Activated B cell treated with CpG ODN at 0.5 μM for 24 hours (primary cell): ENCODE results near the gene BMX. TPM values are rescaled to one million over a fixed set of nuclear protein-coding genes. Genes with fewer than 3 reads are reported as not detected.

ENCODE experiments used
- ATAC-seq: fragments of 200-7000 bp; cut with Tn5 transposase; one replicate; pipeline ENCODE4 v1.10.0; 2021; ENCODE audit warnings: low read depth, mild to moderate bottlenecking, moderate library complexity
- CTCF ChIA-PET: fragments of 350-600 bp; sonication (Branson Sonifier 250); formaldehyde crosslinking; loops from one replicate; lab custom pipeline; 2021; ENCODE audit warnings: antibody characterized with exemption; lab: Charles Lee
- POLR2A ChIA-PET: fragments of 350-600 bp; sonication (Branson Sonifier 250); formaldehyde crosslinking; loops from one replicate; lab custom pipeline; 2021; ENCODE audit warnings: antibody characterized with exemption; lab: Charles Lee
- DNase-seq: peaks from one replicate; pipeline ENCODE4 v3.0.0; 2022
- H3K27ac Mint-ChIP-seq: one replicate; pipeline ENCODE4 v1.8.0; 2020; ENCODE audit warnings: mixed read lengths
- H3K27me3 Mint-ChIP-seq: one replicate; pipeline ENCODE4 v1.8.0; 2021; ENCODE audit warnings: mixed read lengths
- H3K36me3 Mint-ChIP-seq: one replicate; pipeline ENCODE4 v1.8.0; 2021; ENCODE audit warnings: low read depth, mixed read lengths
- H3K4me1 Mint-ChIP-seq: one replicate; pipeline ENCODE4 v1.8.0; 2021; ENCODE audit warnings: mixed read lengths
- H3K4me3 Mint-ChIP-seq: one replicate; pipeline ENCODE4 v1.8.0; 2020; ENCODE audit warnings: mild to moderate bottlenecking, mixed read lengths
- H3K9me3 Mint-ChIP-seq: one replicate; pipeline ENCODE4 v1.8.0; 2020; ENCODE audit warnings: mixed read lengths
- intact Hi-C: fragments of 100-400 bp; cut with micrococcal nuclease; formaldehyde crosslinking; loops from one replicate; pipeline ENCODE4 v1.15.1; 2024
- total RNA-seq: library from RNA; stranded (reverse); gene quantifications from 2 replicates; pipeline ENCODE4 v1.2.3, GENCODE V29; 2022
- TF ChIP-seq, protein P1 (sequence below): fragments of 200-600 bp; IDR thresholded peaks from one replicate; pipeline ENCODE4 v1.8.0; 2022; ENCODE audit warnings: antibody characterized with exemption, mild to moderate bottlenecking

BMX gene
- total RNA-seq, 1 donor from 2014 or later: not detected

DNA sequence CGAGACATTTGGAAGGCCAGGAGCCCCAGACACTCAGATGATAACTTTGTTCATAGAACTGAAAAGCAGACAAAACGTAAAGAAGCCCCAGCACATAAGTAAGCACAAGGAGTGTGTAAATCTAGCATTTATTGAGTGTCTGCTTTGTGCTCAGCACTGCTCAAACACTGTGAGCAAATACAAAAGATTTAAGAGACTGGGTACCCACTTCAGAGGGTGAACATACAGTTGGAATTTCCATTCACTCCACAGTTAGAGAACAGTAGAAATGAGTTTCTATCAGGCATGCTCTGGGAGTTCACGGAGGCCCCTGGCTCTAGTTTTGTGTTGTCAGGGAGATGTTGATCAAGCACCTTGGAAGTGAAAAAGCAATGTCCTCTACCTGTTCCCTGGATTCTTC lies 60.3 kb downstream of the BMX start:
- Mint-ChIP-seq H3K27me3 (no peaks in the 10 kb centered on the region), H3K9me3 (no peaks in the 10 kb centered on the region), H3K27ac (no peak overlapping the region), H3K4me1 (no peaks in the 10 kb centered on the region), H3K36me3 (no peaks in the 10 kb centered on the region), H3K4me3 (no peak overlapping the region)
- CTCF ChIA-PET: no interaction called here
- intact Hi-C loops: no loop called here
- TF ChIP-seq, protein P1, sequence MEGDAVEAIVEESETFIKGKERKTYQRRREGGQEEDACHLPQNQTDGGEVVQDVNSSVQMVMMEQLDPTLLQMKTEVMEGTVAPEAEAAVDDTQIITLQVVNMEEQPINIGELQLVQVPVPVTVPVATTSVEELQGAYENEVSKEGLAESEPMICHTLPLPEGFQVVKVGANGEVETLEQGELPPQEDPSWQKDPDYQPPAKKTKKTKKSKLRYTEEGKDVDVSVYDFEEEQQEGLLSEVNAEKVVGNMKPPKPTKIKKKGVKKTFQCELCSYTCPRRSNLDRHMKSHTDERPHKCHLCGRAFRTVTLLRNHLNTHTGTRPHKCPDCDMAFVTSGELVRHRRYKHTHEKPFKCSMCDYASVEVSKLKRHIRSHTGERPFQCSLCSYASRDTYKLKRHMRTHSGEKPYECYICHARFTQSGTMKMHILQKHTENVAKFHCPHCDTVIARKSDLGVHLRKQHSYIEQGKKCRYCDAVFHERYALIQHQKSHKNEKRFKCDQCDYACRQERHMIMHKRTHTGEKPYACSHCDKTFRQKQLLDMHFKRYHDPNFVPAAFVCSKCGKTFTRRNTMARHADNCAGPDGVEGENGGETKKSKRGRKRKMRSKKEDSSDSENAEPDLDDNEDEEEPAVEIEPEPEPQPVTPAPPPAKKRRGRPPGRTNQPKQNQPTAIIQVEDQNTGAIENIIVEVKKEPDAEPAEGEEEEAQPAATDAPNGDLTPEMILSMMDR: no peak
- DNase-seq: no peak
- ATAC-seq: no peak
- POLR2A ChIA-PET: no interaction called here

DNA sequence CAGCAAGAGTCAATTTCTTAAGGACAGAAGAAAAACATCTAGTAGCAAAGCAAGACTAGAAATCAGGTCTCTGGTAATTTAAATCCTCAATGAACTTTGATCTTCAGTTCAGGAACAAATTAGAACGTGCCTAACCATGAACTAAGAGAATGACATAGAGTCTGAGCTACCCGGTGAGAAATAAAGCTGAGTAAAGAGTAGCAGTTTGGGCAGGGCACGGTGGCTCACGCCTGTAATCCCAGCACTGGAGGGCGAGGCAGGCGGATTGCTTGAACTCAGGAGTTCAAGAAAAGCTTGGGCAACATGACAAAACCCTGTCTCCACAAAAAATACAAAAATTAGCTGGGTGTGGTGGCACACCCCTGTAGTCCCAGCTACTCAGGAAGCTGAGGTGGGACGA lies 62.4 kb downstream of the BMX start:
- no peaks in the 10 kb centered on the region for H3K4me1 Mint-ChIP-seq
- ATAC-seq: no peak
- TF ChIP-seq, protein P1: no peak
- peaks cover 2% of the 10 kb centered on the region for H3K27me3 Mint-ChIP-seq
- H3K36me3 Mint-ChIP-seq: no peaks in the 10 kb centered on the region
- no peak overlapping the region for H3K27ac Mint-ChIP-seq
- ChIA-PET CTCF (no interaction called here), POLR2A (no interaction called here)
- H3K9me3 Mint-ChIP-seq: no peaks in the 10 kb centered on the region
- no peak overlapping the region for H3K4me3 Mint-ChIP-seq
- intact Hi-C loops: no loop called here
- no peak for DNase-seq

DNA sequence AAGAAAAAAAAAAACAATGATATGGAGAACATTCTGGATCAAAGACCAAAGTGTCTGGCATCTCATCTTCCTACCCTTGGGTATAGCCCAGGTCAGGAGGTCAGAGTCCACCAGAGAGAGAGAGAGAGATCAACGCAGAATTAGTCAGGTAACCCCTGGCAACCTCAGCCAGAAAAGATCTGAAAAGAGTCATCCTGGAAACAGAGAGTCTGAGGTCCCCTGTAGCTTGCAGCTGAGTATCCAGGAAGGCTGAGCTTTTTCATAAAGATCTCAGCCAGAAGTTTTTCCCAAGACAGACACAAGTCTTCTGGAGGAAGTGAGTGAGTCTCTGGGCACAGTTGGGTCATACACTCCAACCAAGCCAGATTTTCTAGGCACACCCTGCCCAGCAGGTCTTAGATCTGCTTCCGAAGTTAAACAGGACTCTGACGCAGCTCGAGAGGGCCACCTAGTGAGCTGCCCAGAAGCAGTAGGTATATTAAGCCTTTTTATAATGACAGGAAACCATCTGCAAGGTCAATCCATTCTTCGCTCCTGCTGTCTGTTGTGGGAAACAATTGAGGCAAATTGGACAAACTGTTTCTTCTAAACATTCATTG lies 64.5 kb downstream of the BMX start:
- H3K9me3 Mint-ChIP-seq: no peaks in the 10 kb centered on the region
- no peaks in the 10 kb centered on the region for H3K36me3 Mint-ChIP-seq
- H3K27me3 Mint-ChIP-seq: peaks cover 2% of the 10 kb centered on the region
- CTCF ChIA-PET: no interaction called here
- intact Hi-C loops: no loop called here
- DNase-seq (no peak), ATAC-seq (no peak)
- POLR2A ChIA-PET: no interaction called here
- TF ChIP-seq, protein P1: no peak
- H3K4me3 Mint-ChIP-seq: no peak overlapping the region
- no peaks in the 10 kb centered on the region for H3K4me1 Mint-ChIP-seq
- no peak overlapping the region for H3K27ac Mint-ChIP-seq

DNA sequence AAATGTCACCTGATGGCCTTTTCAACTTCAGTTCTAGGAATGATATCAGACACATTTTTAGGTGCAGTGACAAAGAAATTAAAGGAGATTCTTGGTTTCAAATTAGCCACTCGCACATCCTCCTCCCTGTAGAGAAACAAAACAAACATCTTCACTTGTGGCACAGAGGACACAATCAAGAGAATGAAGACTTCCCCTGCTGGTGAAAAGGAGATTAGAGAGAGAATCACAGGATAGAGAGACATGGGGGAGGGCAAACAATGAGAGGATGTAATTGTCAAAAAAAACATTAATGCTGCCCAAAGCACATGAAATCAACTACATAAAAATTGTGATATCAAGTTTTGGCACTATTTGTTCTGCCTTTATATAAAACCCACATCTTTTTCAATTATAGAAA lies 65.6 kb downstream of the BMX start:
- no peak overlapping the region for H3K27ac Mint-ChIP-seq

DNA sequence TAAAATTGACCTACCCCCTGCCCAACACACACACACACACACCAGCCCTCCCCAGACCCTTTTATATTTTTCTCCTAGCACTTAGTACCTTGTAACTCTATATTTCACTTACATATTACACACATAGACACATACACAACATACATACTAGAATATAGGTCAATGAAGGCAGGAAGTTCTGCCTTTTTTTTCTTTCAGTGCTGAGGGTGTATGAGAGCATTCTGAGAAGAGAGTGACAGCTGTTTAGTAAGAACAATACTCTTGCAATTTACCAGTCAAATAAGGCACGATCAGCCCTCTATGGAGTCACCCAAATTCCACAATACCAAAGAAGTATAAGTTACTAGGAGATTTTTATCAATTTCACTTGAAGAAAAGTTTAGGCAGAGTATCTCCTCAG lies 66.7 kb downstream of the BMX start:
- no peaks in the 10 kb centered on the region for H3K4me1 Mint-ChIP-seq
- H3K27me3 Mint-ChIP-seq: peaks cover 2% of the 10 kb centered on the region
- intact Hi-C loops: no loop called here
- H3K36me3 Mint-ChIP-seq: no peaks in the 10 kb centered on the region
- TF ChIP-seq, protein P1: no peak
- ATAC-seq (no peak), DNase-seq (no peak)
- ChIA-PET POLR2A (no interaction called here), CTCF (no interaction called here)
- no peaks in the 10 kb centered on the region for H3K9me3 Mint-ChIP-seq
- H3K27ac Mint-ChIP-seq: no peak overlapping the region
- H3K4me3 Mint-ChIP-seq: no peak overlapping the region

More for the DNA sequence above, 65.6 kb downstream of the BMX start:
- Mint-ChIP-seq H3K4me3 (no peak overlapping the region), H3K27me3 (peaks cover 2% of the 10 kb centered on the region), H3K36me3 (no peaks in the 10 kb centered on the region), H3K4me1 (no peaks in the 10 kb centered on the region), H3K9me3 (no peaks in the 10 kb centered on the region)
- ATAC-seq (no peak), DNase-seq (no peak)
- ChIA-PET CTCF (no interaction called here), POLR2A (no interaction called here)
- TF ChIP-seq, protein P1: no peak
- intact Hi-C loops: no loop called here
